Panc1 (cell line): ENCODE measurements around the gene GJA1. TPM values are rescaled to one million over a fixed set of nuclear protein-coding genes. Genes with fewer than 3 reads are reported as not detected.

Experiments used
- ATAC-seq: fragments of 200-7000 bp; cut with Tn5 transposase; 2 replicates; pipeline ENCODE4 v1.9.1; 2020; ENCODE audit warnings: mild to moderate bottlenecking, moderate library complexity
- BruUV-seq: library from RNA; stranded (reverse); fragments of 400-500 nt; replicated peaks from 2 replicates; lab custom pipeline; 2021; lab: Mats Ljungman, UMichigan
- CTCF ChIA-PET: fragments of 300-600 bp; sonication (Branson Sonifier 250); formaldehyde crosslinking; loops from one replicate; lab custom pipeline; 2022; ENCODE audit warnings: antibody characterized with exemption; lab: Charles Lee
- POLR2A ChIA-PET: fragments of 300-600 bp; sonication (Branson Sonifier 250); formaldehyde crosslinking; loops from one replicate; lab custom pipeline; 2022; ENCODE audit warnings: antibody characterized with exemption; lab: Charles Lee
- DNase-seq: peaks from one replicate; pipeline ENCODE4 v3.0.0-alpha.2; 2010; ENCODE audit warnings: low read depth, low spot score
- H3K27ac ChIP-seq: 2 replicates; pipeline ENCODE4 v1.5.1; 2011; ENCODE audit warnings: mild to moderate bottlenecking, low read length, inconsistent platforms
- H3K27me3 ChIP-seq: fragments of 200-500 bp; sonication (Bioruptor generic); 2 replicates; pipeline ENCODE4 v1.6.0; 2014; ENCODE audit warnings: low read length, inconsistent platforms; ENCODE audit not compliant: control insufficient read depth, insufficient read depth
- H3K36me3 ChIP-seq: fragments of 200-500 bp; sonication (Bioruptor generic); 2 replicates; pipeline ENCODE4 v1.5.1; 2014; ENCODE audit warnings: inconsistent platforms, mild to moderate bottlenecking, low read length, moderate library complexity; ENCODE audit not compliant: control insufficient read depth, insufficient read depth
- H3K4me1 ChIP-seq: 2 replicates; pipeline ENCODE4 v1.5.1; 2011; ENCODE audit warnings: inconsistent platforms, mild to moderate bottlenecking, low read length, moderate library complexity; ENCODE audit not compliant: control insufficient read depth, insufficient read depth
- H3K4me3 ChIP-seq, 2 experiments: 2 replicates each; pipeline ENCODE4 v1.5.1; 2011 to 2012; ENCODE audit warnings: low read depth in 2 of 2, low read length in 2 of 2, mild to moderate bottlenecking in 2 of 2, inconsistent platforms in 1 of 2, moderate library complexity in 1 of 2
- H3K9me3 ChIP-seq: fragments of 200-500 bp; sonication (Bioruptor generic); 2 replicates; pipeline ENCODE4 v1.5.1; 2014; ENCODE audit warnings: low read depth, mild to moderate bottlenecking, inconsistent platforms, low read length, moderate library complexity; ENCODE audit not compliant: control insufficient read depth, insufficient read depth
- POLR2AphosphoS5 ChIP-seq: IDR thresholded peaks from 2 replicates; pipeline ENCODE4 v1.6.1; 2012; ENCODE audit warnings: mild to moderate bottlenecking, low read depth, low read length, moderate library complexity
- SIN3A ChIP-seq: IDR thresholded peaks from 2 replicates; pipeline ENCODE4 v1.6.1; 2012; ENCODE audit warnings: low read depth, mild to moderate bottlenecking, low read length, moderate library complexity, borderline replicate concordance; ENCODE audit not compliant: insufficient read depth
- TCF7L2 ChIP-seq: IDR thresholded peaks from 2 replicates; pipeline ENCODE4 v1.6.1; 2011; ENCODE audit warnings: mild to moderate bottlenecking, low read depth, low read length, inconsistent platforms
- in situ Hi-C: cut with HindIII; loops from 2 replicates; pipeline ENCODE4 v1.10.0; 2016; ENCODE audit warnings: low sequenced_read_pairs, low pct_unique_long_range_greater_than_20kb
- intact Hi-C: fragments of 100-400 bp; cut with micrococcal nuclease; formaldehyde crosslinking; loops from one replicate; pipeline ENCODE4 v1.10.0; 2022; ENCODE audit not compliant: unreplicated experiment
- total RNA-seq: library from RNA; stranded (reverse); gene quantifications from one replicate; pipeline ENCODE4 v1.2.1, GENCODE V29; 2021; ENCODE audit not compliant: unreplicated experiment
- TF ChIP-seq, protein P1 (sequence below), 2 experiments: IDR thresholded peaks; 2 replicates each; pipeline ENCODE4 v1.6.1; 2011 to 2012; ENCODE audit warnings: low read depth in 2 of 2, control low read depth in 1 of 2, low read length in 1 of 2, mild to moderate bottlenecking in 1 of 2, moderate library complexity in 1 of 2; ENCODE audit not compliant: insufficient read depth in 1 of 2
- TF ChIP-seq, protein P2 (sequence below): fragments of 450-650 bp; IDR thresholded peaks from 2 replicates; pipeline ENCODE4 v1.5.1; 2017; ENCODE audit warnings: mild to moderate bottlenecking

The GJA1 gene
- total RNA-seq, 1 experiment from 2014 or later: 3.8 TPM

DNA sequence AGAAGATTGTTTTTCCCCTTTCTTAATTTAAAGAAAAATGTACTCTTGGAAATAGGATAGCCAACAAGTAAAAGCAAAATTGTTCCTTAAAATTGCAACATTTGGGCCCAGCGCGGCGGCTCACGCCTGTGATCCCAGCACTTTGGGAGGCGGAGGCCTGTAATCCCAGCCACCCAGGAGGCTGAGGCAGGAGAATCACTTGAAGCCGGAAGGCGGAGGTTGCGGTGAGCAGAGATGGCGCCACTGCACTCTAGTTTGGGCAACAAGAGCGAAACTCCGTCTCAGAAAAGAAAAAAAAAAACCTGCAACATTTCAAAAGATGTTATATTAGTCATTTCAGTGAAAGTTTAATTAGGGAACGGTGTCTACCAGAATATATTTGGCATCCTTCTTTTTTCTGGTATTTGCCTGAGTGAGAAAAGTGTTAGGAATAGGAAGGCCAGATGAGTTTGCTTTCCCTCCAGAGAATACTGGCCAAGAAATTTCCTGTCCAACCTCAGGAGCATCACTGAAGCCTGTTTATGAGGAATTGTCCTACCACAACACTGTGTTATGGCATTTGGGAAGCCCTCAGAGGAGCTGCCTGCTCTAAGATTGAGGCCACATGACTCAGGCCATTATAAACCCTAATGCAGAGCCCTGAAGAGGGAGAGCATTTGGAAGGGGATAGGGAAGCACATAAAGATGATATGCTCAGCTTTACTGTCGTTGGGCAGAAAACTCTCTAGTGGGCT is 1.2 kb upstream of the GJA1 start:
- no peak for ATAC-seq
- Histone ChIP-seq H3K4me3 (no peak overlapping the region), H3K9me3 (no peaks in the 10 kb centered on the region), H3K27me3 (peaks cover 36% of the 10 kb centered on the region), H3K36me3 (no peaks in the 10 kb centered on the region), H3K27ac (no peak overlapping the region), H3K4me1 (peaks cover 5% of the 10 kb centered on the region; the same call in 1 of the 2 replicates)
- BruUV-seq: no TSS peak
- no peak for DNase-seq
- in situ Hi-C loops (no loop called here), intact Hi-C loops (loop anchor here (10.0 kb wide), 3 partner anchors 411 to 1101 kb away; no protein-coding TSS in a partner anchor)
- POLR2A ChIA-PET: no interaction called here
- TF ChIP-seq TCF7L2: no peak
- TF ChIP-seq SIN3A: no peak
- TF ChIP-seq, protein P1, sequence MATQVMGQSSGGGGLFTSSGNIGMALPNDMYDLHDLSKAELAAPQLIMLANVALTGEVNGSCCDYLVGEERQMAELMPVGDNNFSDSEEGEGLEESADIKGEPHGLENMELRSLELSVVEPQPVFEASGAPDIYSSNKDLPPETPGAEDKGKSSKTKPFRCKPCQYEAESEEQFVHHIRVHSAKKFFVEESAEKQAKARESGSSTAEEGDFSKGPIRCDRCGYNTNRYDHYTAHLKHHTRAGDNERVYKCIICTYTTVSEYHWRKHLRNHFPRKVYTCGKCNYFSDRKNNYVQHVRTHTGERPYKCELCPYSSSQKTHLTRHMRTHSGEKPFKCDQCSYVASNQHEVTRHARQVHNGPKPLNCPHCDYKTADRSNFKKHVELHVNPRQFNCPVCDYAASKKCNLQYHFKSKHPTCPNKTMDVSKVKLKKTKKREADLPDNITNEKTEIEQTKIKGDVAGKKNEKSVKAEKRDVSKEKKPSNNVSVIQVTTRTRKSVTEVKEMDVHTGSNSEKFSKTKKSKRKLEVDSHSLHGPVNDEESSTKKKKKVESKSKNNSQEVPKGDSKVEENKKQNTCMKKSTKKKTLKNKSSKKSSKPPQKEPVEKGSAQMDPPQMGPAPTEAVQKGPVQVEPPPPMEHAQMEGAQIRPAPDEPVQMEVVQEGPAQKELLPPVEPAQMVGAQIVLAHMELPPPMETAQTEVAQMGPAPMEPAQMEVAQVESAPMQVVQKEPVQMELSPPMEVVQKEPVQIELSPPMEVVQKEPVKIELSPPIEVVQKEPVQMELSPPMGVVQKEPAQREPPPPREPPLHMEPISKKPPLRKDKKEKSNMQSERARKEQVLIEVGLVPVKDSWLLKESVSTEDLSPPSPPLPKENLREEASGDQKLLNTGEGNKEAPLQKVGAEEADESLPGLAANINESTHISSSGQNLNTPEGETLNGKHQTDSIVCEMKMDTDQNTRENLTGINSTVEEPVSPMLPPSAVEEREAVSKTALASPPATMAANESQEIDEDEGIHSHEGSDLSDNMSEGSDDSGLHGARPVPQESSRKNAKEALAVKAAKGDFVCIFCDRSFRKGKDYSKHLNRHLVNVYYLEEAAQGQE (IDR thresholded peaks at IDR 0.05; ENCODE audit: insufficient read depth in 1 of 2, low read depth in 2 of 2, low read length in 1 of 2): no peak
- TF ChIP-seq, protein P2, sequence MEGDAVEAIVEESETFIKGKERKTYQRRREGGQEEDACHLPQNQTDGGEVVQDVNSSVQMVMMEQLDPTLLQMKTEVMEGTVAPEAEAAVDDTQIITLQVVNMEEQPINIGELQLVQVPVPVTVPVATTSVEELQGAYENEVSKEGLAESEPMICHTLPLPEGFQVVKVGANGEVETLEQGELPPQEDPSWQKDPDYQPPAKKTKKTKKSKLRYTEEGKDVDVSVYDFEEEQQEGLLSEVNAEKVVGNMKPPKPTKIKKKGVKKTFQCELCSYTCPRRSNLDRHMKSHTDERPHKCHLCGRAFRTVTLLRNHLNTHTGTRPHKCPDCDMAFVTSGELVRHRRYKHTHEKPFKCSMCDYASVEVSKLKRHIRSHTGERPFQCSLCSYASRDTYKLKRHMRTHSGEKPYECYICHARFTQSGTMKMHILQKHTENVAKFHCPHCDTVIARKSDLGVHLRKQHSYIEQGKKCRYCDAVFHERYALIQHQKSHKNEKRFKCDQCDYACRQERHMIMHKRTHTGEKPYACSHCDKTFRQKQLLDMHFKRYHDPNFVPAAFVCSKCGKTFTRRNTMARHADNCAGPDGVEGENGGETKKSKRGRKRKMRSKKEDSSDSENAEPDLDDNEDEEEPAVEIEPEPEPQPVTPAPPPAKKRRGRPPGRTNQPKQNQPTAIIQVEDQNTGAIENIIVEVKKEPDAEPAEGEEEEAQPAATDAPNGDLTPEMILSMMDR: peak; percentile 5; the same call in 1 of the 2 replicates
- TF ChIP-seq POLR2AphosphoS5: no peak
- CTCF ChIA-PET: no interaction called here

DNA sequence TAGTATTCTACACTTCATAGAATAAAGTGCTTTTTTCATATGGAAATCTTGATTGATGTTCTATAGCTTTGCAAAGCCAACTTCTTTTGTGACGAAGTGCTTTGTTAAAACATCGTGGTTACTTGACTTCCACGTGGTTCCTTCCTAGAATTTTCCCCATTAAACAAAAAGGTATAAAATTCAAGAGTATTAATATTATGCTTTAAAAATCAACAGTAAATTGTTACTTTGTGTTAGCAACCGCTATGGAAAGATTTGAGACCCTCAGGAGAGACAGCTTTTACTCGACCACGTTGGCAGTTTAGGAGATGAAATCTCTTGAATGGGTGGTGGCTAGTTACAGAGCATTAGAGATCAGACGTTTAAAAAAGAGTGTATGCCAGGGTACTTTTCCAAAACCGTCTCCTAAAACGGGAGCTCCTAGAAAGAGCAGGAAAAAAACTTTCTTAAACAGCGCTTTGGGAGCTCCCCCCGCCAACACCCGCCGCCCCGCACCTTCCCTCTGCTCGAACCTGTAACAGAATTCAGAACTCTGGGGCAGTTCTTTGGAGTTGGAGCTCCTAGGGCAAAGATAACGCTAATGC is 920 bp downstream of the GJA1 start:
- DNase-seq: no peak
- TF ChIP-seq SIN3A (no peak), POLR2AphosphoS5 (no peak), TCF7L2 (no peak)
- TF ChIP-seq, protein P1 (IDR thresholded peaks at IDR 0.05; ENCODE audit: insufficient read depth in 1 of 2, low read depth in 2 of 2, low read length in 1 of 2): no peak
- TF ChIP-seq, protein P2: no peak
- no peaks in the 10 kb centered on the region for H3K9me3 ChIP-seq
- H3K36me3 ChIP-seq: no peaks in the 10 kb centered on the region
- CTCF ChIA-PET: no interaction called here
- ATAC-seq: no peak
- no peak overlapping the region for H3K27ac ChIP-seq
- peaks cover 5% of the 10 kb centered on the region; the same call in 1 of the 2 replicates for H3K4me1 ChIP-seq
- BruUV-seq: TSS peak; percentile 81
- in situ Hi-C loops: no loop called here
- POLR2A ChIA-PET: no interaction called here
- peak overlapping the region; percentile 45 to 64 for H3K4me3 ChIP-seq
- intact Hi-C loops: loop anchor here (10.0 kb wide), 3 partner anchors 408 to 1098 kb away; no protein-coding TSS in a partner anchor
- H3K27me3 ChIP-seq: peaks cover 36% of the 10 kb centered on the region
